GM12878 (cell line): ENCODE measurements around the gene RALGAPB. TPM values are rescaled to one million over a fixed set of nuclear protein-coding genes. Genes with fewer than 3 reads are reported as not detected.

ENCODE experiments used
- ATAC-seq: fragments of 200-7000 bp; cut with Tn5 transposase; 3 replicates; pipeline ENCODE4 v1.9.1; 2020; ENCODE audit warnings: mild to moderate bottlenecking, moderate library complexity
- BruUV-seq: library from RNA; stranded (reverse); fragments of 400-500 nt; replicated peaks from 2 replicates; lab custom pipeline; 2021; lab: Mats Ljungman, UMichigan
- CTCF ChIA-PET: fragments of 300-600 bp; sonication (Branson Sonifier 250); formaldehyde crosslinking; extraction: SDS; loops from one replicate; lab custom pipeline; 2021; ENCODE audit warnings: inconsistent platforms; lab: Yijun Ruan, JAX
- POLR2A ChIA-PET: fragments of 350-600 bp; formaldehyde crosslinking; extraction: SDS; loops from one replicate; lab custom pipeline; 2021; ENCODE audit warnings: inconsistent platforms; lab: Charles Lee
- RAD21 ChIA-PET: fragments of 300-600 bp; sonication (Branson Sonifier 250); formaldehyde crosslinking; loops from one replicate; lab custom pipeline; 2023; ENCODE audit warnings: antibody characterized with exemption; ENCODE audit not compliant: unreplicated experiment; lab: Charles Lee
- SMC1A ChIA-PET: fragments of 300-600 bp; sonication (Branson Sonifier 250); formaldehyde crosslinking; loops from one replicate; lab custom pipeline; 2023; ENCODE audit not compliant: unreplicated experiment, uncharacterized antibody; lab: Charles Lee
- DNase-seq: peaks from one replicate; pipeline ENCODE4 v3.0.0-alpha.2; 2011; ENCODE audit warnings: low read depth, low spot score
- FAIRE-seq: peaks from 3 replicates; lab custom pipeline; 2011; peaks lifted over from hg19 to GRCh38; lab: Jason Lieb, UNC
- H2AFZ ChIP-seq: 2 replicates; pipeline ENCODE4 v1.6.0; 2011; ENCODE audit warnings: low read depth, low read length, control low read depth; ENCODE audit not compliant: control insufficient read depth
- H3K27ac ChIP-seq: 2 replicates; pipeline ENCODE4 v1.5.1; 2011; ENCODE audit warnings: control low read depth; ENCODE audit not compliant: control insufficient read depth, insufficient read depth
- H3K27me3 ChIP-seq, 2 experiments: replicated peaks in 1 of 2; 2 replicates each; pipeline versions ENCODE4 v1.6.0 to v1.6.1; 2011; ENCODE audit warnings: low read length in 1 of 2; ENCODE audit not compliant: control insufficient read depth in 2 of 2, insufficient read depth in 2 of 2
- H3K36me3 ChIP-seq, 2 experiments: 2 replicates each; pipeline ENCODE4 v1.5.1; 2011; ENCODE audit warnings: low read length in 1 of 2; ENCODE audit not compliant: control insufficient read depth in 2 of 2, insufficient read depth in 2 of 2
- H3K4me1 ChIP-seq: 2 replicates; pipeline ENCODE4 v1.6.1; 2011; ENCODE audit warnings: mild to moderate bottlenecking, low read length, moderate library complexity, mixed read lengths; ENCODE audit not compliant: control insufficient read depth, insufficient read depth
- H3K4me2 ChIP-seq: 2 replicates; pipeline ENCODE4 v1.6.0; 2011; ENCODE audit warnings: control low read depth; ENCODE audit not compliant: control insufficient read depth, insufficient read depth
- H3K4me3 ChIP-seq: fragments of 200-600 bp; sonication (generic); 2 replicates; pipeline ENCODE4 v1.5.1; 2016
- H3K79me2 ChIP-seq: 2 replicates; pipeline ENCODE4 v1.6.0; 2011; ENCODE audit warnings: low read length; ENCODE audit not compliant: control insufficient read depth, insufficient read depth
- H3K9ac ChIP-seq: 2 replicates; pipeline ENCODE4 v1.8.0; 2011; ENCODE audit warnings: low read length, control low read depth, mixed read lengths; ENCODE audit not compliant: control insufficient read depth, insufficient read depth
- H3K9me3 ChIP-seq: replicated peaks from 3 replicates; pipeline ENCODE4 v1.5.1; 2011; ENCODE audit warnings: mild to moderate bottlenecking, low read length; ENCODE audit not compliant: control insufficient read depth, insufficient read depth
- H4K20me1 ChIP-seq: 2 replicates; pipeline ENCODE4 v1.6.0; 2011; ENCODE audit not compliant: control insufficient read depth, insufficient read depth
- IKZF1 ChIP-seq: fragments of 450-650 bp; conservative IDR thresholded peaks from 2 replicates; pipeline ENCODE4 v1.6.1; 2017; ENCODE audit warnings: antibody characterized with exemption, mild to moderate bottlenecking
- MEF2B ChIP-seq: fragments of 450-650 bp; IDR thresholded peaks from 2 replicates; pipeline ENCODE4 v1.6.1; 2018; ENCODE audit warnings: mild to moderate bottlenecking, moderate library complexity; ENCODE audit not compliant: partially characterized antibody, poor library complexity, severe bottlenecking
- MTA2 ChIP-seq: fragments of 450-650 bp; IDR thresholded peaks from 2 replicates; pipeline ENCODE4 v1.6.1; 2016; ENCODE audit warnings: low read depth, mild to moderate bottlenecking, moderate library complexity
- NFYA ChIP-seq: IDR thresholded peaks from 2 replicates; pipeline ENCODE4 v1.6.1; 2011; ENCODE audit warnings: low read depth, mild to moderate bottlenecking, low read length, improper control_type of control experiment, borderline replicate concordance
- NR2F1 ChIP-seq: fragments of 450-650 bp; conservative IDR thresholded peaks from 2 replicates; pipeline ENCODE4 v1.6.1; 2017; ENCODE audit warnings: mild to moderate bottlenecking
- PAX8 ChIP-seq: fragments of 450-650 bp; IDR thresholded peaks from 2 replicates; pipeline ENCODE4 v1.6.1; 2017; ENCODE audit warnings: mild to moderate bottlenecking, moderate library complexity
- RUNX3 ChIP-seq: IDR thresholded peaks from 2 replicates; pipeline ENCODE4 v1.6.1; 2012; ENCODE audit warnings: low read length, inconsistent platforms
- TBL1XR1 ChIP-seq: IDR thresholded peaks from 2 replicates; pipeline ENCODE4 v1.6.1; 2012; ENCODE audit warnings: low read depth, low read length, improper control_type of control experiment
- ZNF217 ChIP-seq: fragments of 450-650 bp; IDR thresholded peaks from 2 replicates; pipeline ENCODE4 v1.6.1; 2017; ENCODE audit warnings: antibody characterized with exemption, mild to moderate bottlenecking
- WGBS: methylation state at CpG from one replicate; pipeline ENCODE4 v1.1.6; 2016; ENCODE audit warnings: low lambda C conversion rate; ENCODE audit not compliant: insufficient replicate concordance, insufficient coverage; ENCODE audit errors: missing lambda C conversion rate; 5-methylcytosine and 5-hydroxymethylcytosine counted together
- in situ Hi-C: fragments of 300-500 bp; cut with MboI; formaldehyde crosslinking; loops from 9 replicates; pipeline ENCODE4 v1.14.3; 2018; ENCODE audit warnings: mixed read lengths
- intact Hi-C: fragments of 100-400 bp; cut with micrococcal nuclease; formaldehyde crosslinking; loops from one replicate; pipeline ENCODE4 v1.14.2; 2022; ENCODE audit not compliant: unreplicated experiment
- polyA plus RNA-seq, 11 experiments: library from polyadenylated mRNA; depleted of rRNA in 4 of 11; unstranded in 6 of 11; stranded (reverse) in 5 of 11; fragments of >200 nt; fragmentation: Nextera tagmentation in 4 of 11; fragmentation: Illumina TruSeq in 1 of 11; extraction: Ambion mirVana in 4 of 11; extraction: Trizol in 1 of 11; gene quantifications; 1 replicate in 1 of 11; 2 replicates in 10 of 11; pipeline versions ENCODE4 v1.2.1 to v1.2.3, GENCODE V29; 2011 to 2016; ENCODE audit warnings: inconsistent platforms in 2 of 11, missing spikeins in 2 of 11, low read depth in 1 of 11
- total RNA-seq, 4 experiments: library from RNA; depleted of rRNA in 3 of 4; stranded (reverse); fragments of >200 nt in 3 of 4; fragmentation: Illumina TruSeq in 1 of 4; extraction: Trizol in 1 of 4; gene quantifications; 2 replicates each; pipeline versions ENCODE4 v1.2.1 to v1.2.3, GENCODE V29; 2013 to 2021
- TF ChIP-seq, protein P1 (sequence below): IDR thresholded peaks from 2 replicates; pipeline ENCODE4 v1.6.1; 2012; ENCODE audit warnings: low read length, inconsistent platforms
- TF ChIP-seq, protein P2 (sequence below): IDR thresholded peaks from 2 replicates; pipeline ENCODE4 v1.6.1; 2012; ENCODE audit warnings: low read depth, low read length, improper control_type of control experiment

Gene RALGAPB
- total and polyA plus RNA-seq, 10 of the 15 experiments (the other 5 are each of a cell fraction or from before 2014, with no cell fraction given) = 3.7 to 23.2 (median 15.5) TPM

DNA sequence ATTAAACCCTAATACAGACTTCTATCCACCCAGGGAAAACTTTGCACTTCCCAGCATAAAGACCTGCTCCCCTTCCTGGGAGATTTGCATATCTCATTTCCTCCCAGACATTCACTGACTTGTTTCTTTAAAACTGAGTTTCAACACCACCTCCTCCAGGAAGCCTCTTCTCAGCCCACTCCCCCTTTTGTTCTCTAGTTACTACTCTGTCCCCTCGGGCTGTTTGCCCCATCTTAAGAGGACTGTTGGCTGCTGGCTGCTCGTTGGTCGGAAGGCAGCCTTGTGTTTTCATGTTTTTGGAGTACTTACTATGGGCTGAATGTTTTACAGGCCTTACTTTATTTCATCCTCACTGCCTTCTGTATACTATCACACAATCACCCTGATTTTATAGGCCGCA, 135.5 kb downstream of the RALGAPB start:
- intact Hi-C loops = no loop called here
- ChIA-PET RAD21 (no interaction called here), CTCF (no interaction called here)

DNA sequence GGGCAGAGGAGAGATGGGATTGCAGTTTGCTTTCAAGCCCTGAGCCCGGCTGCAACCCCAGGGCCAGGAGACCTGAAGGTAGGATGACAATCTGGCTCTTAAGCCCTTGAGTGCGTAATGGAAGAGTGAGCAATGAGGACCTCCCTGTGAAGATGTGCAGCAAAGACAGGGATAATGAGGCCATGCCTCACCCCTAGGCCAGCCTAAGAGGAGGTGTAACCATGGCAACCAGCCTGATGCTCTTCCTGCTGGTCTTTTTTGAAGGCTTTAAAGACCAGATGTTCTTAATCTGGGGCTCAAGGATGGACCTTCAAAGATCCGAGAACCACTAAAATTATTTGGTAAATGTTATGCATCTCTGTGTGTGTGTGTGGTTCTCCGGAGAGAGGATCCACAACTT, 137.2 kb downstream of the RALGAPB start:
- no peak for ATAC-seq
- H3K9ac ChIP-seq = no peak overlapping the region
- H3K4me3 ChIP-seq = no peak overlapping the region
- intact Hi-C loops = no loop called here
- TF ChIP-seq MTA2 (no peak), IKZF1 (no peak), TBL1XR1 (no peak), PAX8 (no peak), NFYA (no peak), ZNF217 (no peak), RUNX3 (no peak), NR2F1 (no peak)
- TF ChIP-seq, protein P1, sequence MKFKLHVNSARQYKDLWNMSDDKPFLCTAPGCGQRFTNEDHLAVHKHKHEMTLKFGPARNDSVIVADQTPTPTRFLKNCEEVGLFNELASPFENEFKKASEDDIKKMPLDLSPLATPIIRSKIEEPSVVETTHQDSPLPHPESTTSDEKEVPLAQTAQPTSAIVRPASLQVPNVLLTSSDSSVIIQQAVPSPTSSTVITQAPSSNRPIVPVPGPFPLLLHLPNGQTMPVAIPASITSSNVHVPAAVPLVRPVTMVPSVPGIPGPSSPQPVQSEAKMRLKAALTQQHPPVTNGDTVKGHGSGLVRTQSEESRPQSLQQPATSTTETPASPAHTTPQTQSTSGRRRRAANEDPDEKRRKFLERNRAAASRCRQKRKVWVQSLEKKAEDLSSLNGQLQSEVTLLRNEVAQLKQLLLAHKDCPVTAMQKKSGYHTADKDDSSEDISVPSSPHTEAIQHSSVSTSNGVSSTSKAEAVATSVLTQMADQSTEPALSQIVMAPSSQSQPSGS = no peak
- TF ChIP-seq, protein P2, sequence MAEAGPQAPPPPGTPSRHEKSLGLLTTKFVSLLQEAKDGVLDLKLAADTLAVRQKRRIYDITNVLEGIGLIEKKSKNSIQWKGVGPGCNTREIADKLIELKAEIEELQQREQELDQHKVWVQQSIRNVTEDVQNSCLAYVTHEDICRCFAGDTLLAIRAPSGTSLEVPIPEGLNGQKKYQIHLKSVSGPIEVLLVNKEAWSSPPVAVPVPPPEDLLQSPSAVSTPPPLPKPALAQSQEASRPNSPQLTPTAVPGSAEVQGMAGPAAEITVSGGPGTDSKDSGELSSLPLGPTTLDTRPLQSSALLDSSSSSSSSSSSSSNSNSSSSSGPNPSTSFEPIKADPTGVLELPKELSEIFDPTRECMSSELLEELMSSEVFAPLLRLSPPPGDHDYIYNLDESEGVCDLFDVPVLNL = no peak
- TF ChIP-seq, all 136 proteins: peak for 0
- Histone ChIP-seq H3K27me3 (peaks cover 3% of the 10 kb centered on the region in 2 experiments; a peak in 2 of 4 replicates), H3K9me3 (no peaks in the 10 kb centered on the region), H4K20me1 (no peaks in the 10 kb centered on the region), H3K4me1 (no peaks in the 10 kb centered on the region), H3K36me3 (no peaks in the 10 kb centered on the region), H2AFZ (no peak overlapping the region), H3K4me2 (no peak overlapping the region), H3K27ac (no peak overlapping the region), H3K79me2 (no peaks in the 10 kb centered on the region)
- WGBS = 72% methylated on average over 4 of the region's 4 CpGs
- no TSS peak for BruUV-seq
- ChIA-PET POLR2A (no interaction called here), RAD21 (no interaction called here), SMC1A (no interaction called here), CTCF (interaction anchor here (0.9 kb wide), 1 partner anchor 142 kb away, joined by 3 read pairs; no protein-coding TSS in a partner anchor)
- in situ Hi-C loops = no loop called here
- DNase-seq = no peak
- FAIRE-seq = no peak

More for the DNA sequence above, 135.5 kb downstream of the RALGAPB start:
- H3K27ac ChIP-seq = no peak overlapping the region
- FAIRE-seq (no peak), ATAC-seq (no peak), DNase-seq (no peak)
- TF ChIP-seq ZNF217 = no peak
- TF ChIP-seq MEF2B = no peak
- no peaks in the 10 kb centered on the region for H4K20me1 ChIP-seq
- no peaks in the 10 kb centered on the region for H3K4me1 ChIP-seq
- no peak overlapping the region for H2AFZ ChIP-seq
- H3K27me3 ChIP-seq = peaks cover 0 to 3% of the 10 kb centered on the region in 2 experiments; a peak in 1 of 4 replicates
- no TSS peak for BruUV-seq
- in situ Hi-C loops = no loop called here
- POLR2A ChIA-PET = no interaction called here
- H3K9ac ChIP-seq = no peak overlapping the region
- H3K4me2 ChIP-seq = no peak overlapping the region
- 48% methylated on average over 4 of the region's 4 CpGs for WGBS
- no peak overlapping the region for H3K4me3 ChIP-seq
- no peaks in the 10 kb centered on the region for H3K9me3 ChIP-seq
- H3K36me3 ChIP-seq = no peaks in the 10 kb centered on the region
- no peaks in the 10 kb centered on the region for H3K79me2 ChIP-seq
- SMC1A ChIA-PET = no interaction called here
